IPS-18c (cell line): ENCODE measurements around the gene MYO18B.

Source experiments
- H3K4me3 ChIP-seq: 2 replicates; pipeline ENCODE4 v1.7.0; 2013; ENCODE audit warnings: low read depth, mild to moderate bottlenecking, low read length, moderate library complexity; ENCODE audit not compliant: insufficient read depth
- H3K9me3 ChIP-seq: one replicate; pipeline ENCODE4 v1.6.1; 2013; ENCODE audit warnings: mild to moderate bottlenecking, low read length, moderate library complexity; ENCODE audit not compliant: control insufficient read depth, insufficient read depth

Gene MYO18B

DNA sequence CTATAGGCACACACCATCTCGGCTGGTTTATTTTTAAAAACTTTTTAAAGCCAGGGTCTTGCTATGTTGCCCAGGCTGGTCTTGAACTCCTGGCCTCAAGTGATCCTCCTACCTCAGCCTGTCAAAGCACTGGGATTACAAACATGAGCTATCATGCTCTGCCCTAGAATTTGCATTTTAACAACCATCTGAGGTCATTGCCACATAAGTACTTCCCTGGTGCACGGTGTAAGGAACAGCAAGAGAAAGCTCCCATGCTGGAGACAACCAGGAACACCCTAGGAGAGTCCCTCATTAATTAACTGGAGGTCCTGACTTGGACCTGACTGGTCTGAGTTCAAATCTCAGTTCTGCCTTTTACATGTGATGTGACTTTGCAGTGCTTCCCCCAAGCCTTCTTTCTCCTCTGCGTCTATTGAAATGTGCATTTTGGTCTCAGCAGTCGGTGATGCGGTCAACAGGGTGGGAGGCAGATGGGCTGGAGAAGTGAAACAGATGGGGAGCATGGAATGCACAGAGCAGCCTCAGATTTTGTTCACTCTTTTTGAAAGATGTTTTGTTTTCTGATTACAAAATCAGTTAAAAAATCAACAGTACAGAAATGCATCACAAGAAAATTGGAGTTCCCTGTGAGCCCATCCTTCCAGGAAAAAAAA, 146.5 kb downstream of the MYO18B start:
- no peak overlapping the region for H3K4me3 ChIP-seq
- no peaks in the 10 kb centered on the region for H3K9me3 ChIP-seq

DNA sequence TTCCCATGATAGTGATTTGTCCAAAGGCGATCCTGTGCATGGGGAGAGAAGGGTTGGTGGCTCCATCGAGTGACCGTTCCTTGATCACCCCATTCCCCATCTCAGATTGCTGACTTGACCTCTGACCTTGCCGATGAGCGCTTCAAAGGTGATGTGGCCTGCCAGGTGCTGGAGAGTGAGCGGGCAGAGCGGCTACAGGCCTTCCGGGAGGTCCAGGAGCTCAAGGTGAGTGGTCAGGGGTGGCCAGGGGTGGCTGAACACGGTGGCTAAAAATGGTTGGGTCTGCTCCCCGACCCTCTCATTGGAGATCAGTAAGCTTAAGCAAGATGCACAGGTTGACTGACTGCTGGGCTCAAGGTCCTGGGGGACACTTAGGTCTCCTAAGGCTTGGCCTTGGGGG, 148.7 kb downstream of the MYO18B start:
- no peaks in the 10 kb centered on the region for H3K9me3 ChIP-seq
- H3K4me3 ChIP-seq: no peak overlapping the region

GRCh38 chr22:25892678-25893077, 150.7 kb downstream of the MYO18B start:
- H3K4me3 ChIP-seq: no peak overlapping the region
- H3K9me3 ChIP-seq: no peaks in the 10 kb centered on the region

- Histone ChIP-seq H3K9me3 (no peaks in the 10 kb centered on the region), H3K4me3 (no peak overlapping the region)
These were observed 153.7 kb downstream of the MYO18B start for GRCh38 chr22:25895678-25896077.

DNA sequence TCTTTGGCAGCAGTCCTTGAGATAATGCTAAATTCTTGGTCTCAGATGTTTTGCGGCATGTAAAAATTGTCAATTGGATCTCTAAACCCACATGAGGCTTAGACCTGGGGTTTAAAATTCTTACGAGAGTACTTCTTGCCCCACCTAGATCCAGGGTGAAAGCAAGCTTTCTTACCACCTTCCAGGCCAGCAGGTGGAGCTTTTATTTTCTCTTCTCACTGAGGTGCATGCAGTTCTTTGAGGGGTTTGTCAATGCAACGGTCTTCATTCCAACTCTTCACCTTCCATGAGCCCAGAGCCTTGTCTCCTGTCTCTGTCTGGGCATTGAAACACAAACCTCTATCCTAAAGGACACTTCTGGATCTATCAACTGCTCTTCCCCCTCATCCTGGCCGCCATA, 154.1 kb downstream of the MYO18B start:
- Histone ChIP-seq H3K9me3 (no peaks in the 10 kb centered on the region), H3K4me3 (no peak overlapping the region)

DNA sequence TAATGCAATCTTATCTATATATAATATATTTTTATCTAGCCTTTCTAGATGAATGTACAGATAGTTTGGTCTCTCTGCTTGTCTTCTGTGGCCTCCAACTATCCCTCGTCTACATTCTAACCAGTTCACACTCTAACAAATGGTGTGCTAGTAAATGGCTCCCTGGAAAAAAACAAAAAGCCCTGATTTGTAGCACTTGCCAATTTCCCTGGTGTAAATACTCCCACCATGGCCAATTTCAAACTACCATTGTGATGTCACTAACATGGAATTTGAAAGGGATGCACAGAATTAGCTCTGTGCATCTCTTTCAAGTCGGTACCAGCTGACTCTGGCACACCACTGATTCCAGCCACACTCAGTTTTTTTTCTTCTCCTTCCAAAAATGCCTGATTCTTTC, 154.6 kb downstream of the MYO18B start:
- Histone ChIP-seq H3K4me3 (no peak overlapping the region), H3K9me3 (no peaks in the 10 kb centered on the region)

GRCh38 chr22:25898707-25899365, 156.8 kb downstream of the MYO18B start:
- H3K4me3 ChIP-seq: no peak overlapping the region
- H3K9me3 ChIP-seq: no peaks in the 10 kb centered on the region

- no peaks in the 10 kb centered on the region for H3K9me3 ChIP-seq
- no peak overlapping the region for H3K4me3 ChIP-seq
These were observed 157.6 kb downstream of the MYO18B start for GRCh38 chr22:25899566-25899965.

- no peaks in the 10 kb centered on the region for H3K9me3 ChIP-seq
- no peak overlapping the region for H3K4me3 ChIP-seq
These were observed 158.4 kb downstream of the MYO18B start for GRCh38 chr22:25900390-25900789.

DNA sequence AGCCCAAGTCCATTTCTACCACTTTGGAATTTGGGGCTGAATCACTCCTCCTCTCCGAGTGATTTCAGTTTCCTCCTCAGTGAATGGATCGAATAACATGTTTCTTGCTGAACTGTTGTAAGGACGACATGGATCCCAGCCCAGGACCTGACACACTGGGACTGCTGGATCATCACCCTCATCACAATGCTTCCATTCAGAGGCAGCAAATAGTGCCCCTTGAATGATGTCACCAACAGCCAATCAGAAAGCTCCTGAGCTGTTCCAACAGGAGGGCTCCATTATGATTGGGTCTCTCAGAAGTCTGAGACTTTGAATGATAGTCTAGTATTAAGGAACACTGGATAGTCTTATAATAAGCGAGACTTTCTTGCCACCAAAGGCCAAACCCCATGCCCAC, 158.9 kb downstream of the MYO18B start:
- Histone ChIP-seq H3K4me3 (no peak overlapping the region), H3K9me3 (no peaks in the 10 kb centered on the region)

GRCh38 chr22:25902402-25902801, 160.4 kb downstream of the MYO18B start:
- no peaks in the 10 kb centered on the region for H3K9me3 ChIP-seq
- H3K4me3 ChIP-seq: no peak overlapping the region

GRCh38 chr22:25903294-25903693, 161.3 kb downstream of the MYO18B start:
- no peak overlapping the region for H3K4me3 ChIP-seq
- no peaks in the 10 kb centered on the region for H3K9me3 ChIP-seq

- no peak overlapping the region for H3K4me3 ChIP-seq
These were observed 166.2 kb downstream of the MYO18B start for GRCh38 chr22:25908212-25908611.

GRCh38 chr22:25908755-25909154, 166.8 kb downstream of the MYO18B start:
- no peak overlapping the region for H3K4me3 ChIP-seq
- no peaks in the 10 kb centered on the region for H3K9me3 ChIP-seq

More at GRCh38 chr22:25908212-25908611, 166.2 kb downstream of the MYO18B start:
- H3K9me3 ChIP-seq: no peaks in the 10 kb centered on the region

- H3K4me3 ChIP-seq: no peak overlapping the region
- H3K9me3 ChIP-seq: no peaks in the 10 kb centered on the region
These were observed 167.8 kb downstream of the MYO18B start for GRCh38 chr22:25909614-25910387.

DNA sequence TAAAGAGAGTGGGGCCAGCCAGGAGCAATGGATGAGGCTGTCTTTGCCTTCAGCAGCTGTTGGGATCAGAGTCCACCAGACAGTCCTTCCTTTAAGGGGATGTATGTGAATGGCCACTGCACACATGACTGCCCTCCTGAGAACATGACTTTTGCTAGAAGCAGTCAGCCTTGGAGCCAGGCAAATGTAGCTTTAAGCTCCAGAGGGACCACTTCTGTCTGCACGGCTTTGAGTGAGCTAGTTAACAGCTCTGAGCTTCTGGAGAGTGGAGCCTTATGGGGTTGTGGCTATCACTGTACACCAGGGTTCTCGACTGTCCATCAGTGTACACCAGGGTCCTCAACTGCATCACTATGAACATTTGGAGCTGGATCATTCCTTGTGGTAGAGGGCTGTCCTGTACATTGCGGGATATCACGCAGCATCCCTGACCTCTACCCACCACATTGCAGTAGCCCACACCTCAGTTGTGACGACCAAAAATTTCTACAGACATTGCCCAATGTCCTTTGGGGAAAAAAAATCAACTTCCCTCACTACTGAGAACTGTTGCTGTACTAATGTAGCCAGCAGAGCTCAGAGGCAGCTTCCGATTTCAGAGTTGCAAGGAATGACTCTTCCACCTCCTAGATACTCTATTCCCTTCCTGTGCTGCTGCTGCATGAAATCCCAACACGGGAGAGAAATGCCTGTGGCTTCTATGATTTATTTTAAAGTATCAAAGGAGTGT, 169.4 kb downstream of the MYO18B start:
- Histone ChIP-seq H3K9me3 (no peaks in the 10 kb centered on the region), H3K4me3 (no peak overlapping the region)

GRCh38 chr22:25919452-25919851, 177.5 kb downstream of the MYO18B start:
- H3K4me3 ChIP-seq: no peak overlapping the region

More at GRCh38 chr22:25919452-25919851, 177.5 kb downstream of the MYO18B start:
- no peaks in the 10 kb centered on the region for H3K9me3 ChIP-seq
